Fibroblast of mammary gland (primary cell): ENCODE data around the gene SEC14L1.

Experiments used
- DNase-seq: peaks from one replicate; pipeline ENCODE4 v3.0.0-alpha.2; 2010; ENCODE audit warnings: low read depth
- H3K4me3 ChIP-seq: 2 replicates; pipeline ENCODE4 v1.5.1; 2011; ENCODE audit warnings: low read depth, mild to moderate bottlenecking, low read length, moderate library complexity; ENCODE audit not compliant: control insufficient read depth
- CTCF ChIP-seq: conservative IDR thresholded peaks from 2 replicates; pipeline ENCODE4 v1.5.1; 2011; ENCODE audit warnings: low read depth, low read length, inconsistent platforms; ENCODE audit not compliant: control insufficient read depth, insufficient read depth

The SEC14L1 gene

DNA sequence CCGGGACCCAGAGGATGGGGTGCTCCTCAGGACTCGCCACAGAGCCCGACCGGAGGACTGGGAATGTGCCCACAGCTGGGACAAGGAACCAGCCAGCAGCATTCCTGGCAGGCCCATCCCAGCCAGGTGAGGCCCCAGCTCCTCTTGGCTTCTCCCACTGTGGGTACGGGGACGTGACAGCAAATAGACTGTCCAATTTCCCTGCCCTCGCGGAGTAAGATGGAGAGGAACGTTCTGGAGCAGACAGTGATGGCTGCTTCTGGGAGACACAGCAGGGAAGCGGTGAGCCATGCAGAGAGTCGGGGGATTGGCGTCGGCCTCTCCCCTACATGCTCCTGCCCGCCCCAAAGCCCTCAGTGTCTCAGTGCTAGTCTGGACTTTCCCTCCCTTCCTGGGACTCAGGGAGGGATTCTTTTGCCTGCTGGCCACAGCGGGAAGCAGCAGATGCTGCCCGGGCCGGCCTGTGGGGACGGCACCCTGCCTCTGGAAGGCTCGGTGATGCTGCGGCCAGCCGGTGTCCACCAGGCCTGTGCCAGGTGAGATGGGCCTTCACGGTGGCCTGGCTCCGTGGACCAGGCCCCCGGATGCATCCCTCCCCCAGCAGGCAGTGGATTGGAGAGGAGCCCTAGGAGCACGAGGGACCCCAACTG lies 89.1 kb downstream of the SEC14L1 start:
- no peak for TF ChIP-seq CTCF
- DNase-seq, result no peak
- H3K4me3 ChIP-seq, result no peak overlapping the region

- no peak overlapping the region for H3K4me3 ChIP-seq
- no peak for TF ChIP-seq CTCF
- no peak for DNase-seq
Observed at GRCh38 chr17:77230436-77230830, 89.7 kb downstream of the SEC14L1 start.

GRCh38 chr17:77231076-77231871 lies 90.5 kb downstream of the SEC14L1 start:
- DNase-seq, result no peak
- TF ChIP-seq CTCF, result no peak
- no peak overlapping the region for H3K4me3 ChIP-seq

- DNase-seq, result no peak
- TF ChIP-seq CTCF, result no peak
- no peak overlapping the region for H3K4me3 ChIP-seq
Observed at GRCh38 chr17:77233127-77233526, 92.4 kb downstream of the SEC14L1 start.

DNA sequence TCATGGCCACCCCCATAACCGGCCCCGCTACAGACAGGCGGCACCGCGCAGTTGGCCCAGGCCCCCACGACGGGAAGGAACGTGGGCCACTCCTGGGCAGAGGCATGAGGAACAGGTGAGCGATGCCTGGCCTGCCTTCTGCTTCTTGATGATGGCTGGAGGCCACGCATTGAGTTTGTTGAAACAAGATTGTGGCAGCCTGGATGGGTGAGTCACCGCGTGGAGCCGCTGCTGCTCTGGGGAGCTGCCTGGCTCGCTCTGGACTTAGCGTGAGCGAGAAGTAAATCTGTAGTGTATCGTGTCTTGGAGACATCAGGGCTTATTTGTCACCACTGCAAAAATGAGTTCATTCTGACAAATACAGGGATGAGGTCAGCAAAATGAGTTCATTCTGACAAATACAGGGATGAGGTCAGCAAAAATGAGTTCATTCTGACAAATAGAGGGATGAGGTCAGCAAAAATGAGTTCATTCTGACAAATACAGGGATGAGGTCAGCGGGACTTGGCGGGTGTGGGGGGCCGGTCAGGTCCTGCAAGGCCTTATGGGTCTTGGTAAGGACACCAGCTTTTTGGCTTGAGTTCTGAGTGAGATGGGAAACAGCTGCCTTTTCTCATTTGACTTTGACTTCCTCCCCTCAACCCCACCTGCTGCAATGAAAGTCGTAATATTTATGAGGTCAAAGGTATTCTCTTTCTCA lies 93.0 kb downstream of the SEC14L1 start:
- DNase-seq, result peak; percentile 94
- no peak for TF ChIP-seq CTCF
- H3K4me3 ChIP-seq, result no peak overlapping the region

DNA sequence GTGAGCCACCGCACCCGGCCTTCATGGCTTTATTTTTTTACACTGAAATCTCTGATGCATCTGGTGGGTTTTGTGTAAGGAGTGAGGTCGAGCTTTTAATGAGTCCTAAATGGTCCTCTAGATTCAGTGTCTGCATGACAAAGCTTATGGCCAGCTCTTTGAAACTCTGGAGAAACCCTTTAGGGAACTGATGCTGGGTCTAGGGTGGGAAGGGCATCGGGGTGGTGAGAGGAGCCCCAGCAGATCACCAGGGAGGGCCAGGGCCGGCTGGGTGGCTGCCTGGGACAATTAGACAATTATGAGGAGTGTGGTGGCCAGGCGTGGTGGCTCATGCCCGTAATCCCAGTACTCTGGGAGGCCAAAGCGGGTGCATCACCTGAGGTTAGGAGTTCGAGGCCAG lies 93.9 kb downstream of the SEC14L1 start:
- no peak overlapping the region for H3K4me3 ChIP-seq
- TF ChIP-seq CTCF, result no peak
- no peak for DNase-seq
